Measurements from ENCODE around the gene DPF3.
"Not testable (repeated sequence)": the region's sequence is repeated elsewhere in the genome, so short reads cannot be mapped to it uniquely, and the experiment has no call there.

The DPF3 gene

DNA sequence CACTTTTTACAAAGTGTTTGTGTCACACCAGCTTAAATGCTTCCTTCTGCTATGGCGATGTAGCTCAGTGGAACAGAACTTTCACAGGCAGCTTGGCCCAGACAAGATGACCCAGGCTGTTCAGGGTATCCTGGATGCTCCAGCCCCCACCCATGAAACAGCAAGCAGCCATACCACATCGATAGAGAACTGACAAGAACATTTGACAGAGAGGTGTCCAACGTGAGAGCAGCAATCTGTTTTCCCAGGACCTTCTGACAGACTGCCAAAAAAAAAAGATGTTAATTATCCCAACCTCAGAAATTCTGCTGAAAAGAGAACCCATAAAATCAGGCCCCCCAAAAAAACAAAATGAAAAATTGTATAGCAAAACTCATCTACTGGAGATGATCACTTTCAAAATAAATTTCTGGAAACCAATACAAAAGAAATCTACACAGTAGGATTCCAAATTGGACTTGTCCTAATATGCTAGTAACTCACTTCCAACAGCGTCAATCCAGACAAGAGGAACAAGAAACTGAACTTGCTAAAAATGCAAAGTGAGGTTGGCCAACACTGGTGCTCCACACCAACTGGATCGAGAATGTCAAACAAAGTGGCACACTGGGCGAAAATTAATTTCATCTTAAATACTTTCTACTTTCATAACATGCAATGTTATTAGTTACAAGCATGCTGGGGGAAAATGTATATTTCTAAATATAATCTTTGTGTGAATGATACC is 118.8 kb downstream of the DPF3 start:
- DNase-seq (ENCODE audit: low read depth in 2 of 2) = no peak

GRCh38 chr14:72774141-72774540 is 119.8 kb downstream of the DPF3 start:
- DNase-seq (ENCODE audit: low read depth in 2 of 2) = no peak

- DNase-seq (ENCODE audit: low read depth in 2 of 2) = no peak
These were observed 122.3 kb downstream of the DPF3 start for GRCh38 chr14:72771561-72771960.

GRCh38 chr14:72766296-72766695 is 127.6 kb downstream of the DPF3 start:
- no peak for DNase-seq (ENCODE audit: low read depth in 2 of 2)

- DNase-seq (ENCODE audit: low read depth in 2 of 2) = no peak
These were observed 130.0 kb downstream of the DPF3 start for GRCh38 chr14:72763892-72764291.

DNA sequence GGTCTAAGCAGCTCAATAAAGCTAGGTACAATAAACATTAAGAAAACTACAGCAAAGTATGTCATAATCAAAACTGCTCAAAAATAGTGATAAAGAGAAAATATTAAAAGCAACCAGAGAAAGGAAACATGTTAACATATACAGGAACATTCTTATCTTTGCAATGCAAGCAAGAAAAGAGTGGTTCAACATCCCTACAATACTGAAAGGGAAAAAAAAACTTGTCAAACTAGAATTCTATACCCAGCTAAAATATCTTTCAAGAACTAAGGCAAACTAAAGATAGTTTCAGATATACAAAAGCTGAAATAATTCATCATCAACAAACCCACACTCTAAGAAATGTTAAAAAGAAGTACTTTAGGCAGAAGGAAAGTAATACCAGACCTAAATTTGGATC is 134.2 kb downstream of the DPF3 start:
- no peak for DNase-seq (ENCODE audit: low read depth in 2 of 2)

GRCh38 chr14:72758993-72759392 is 134.9 kb downstream of the DPF3 start:
- no peak for DNase-seq (ENCODE audit: low read depth in 2 of 2)

DNA sequence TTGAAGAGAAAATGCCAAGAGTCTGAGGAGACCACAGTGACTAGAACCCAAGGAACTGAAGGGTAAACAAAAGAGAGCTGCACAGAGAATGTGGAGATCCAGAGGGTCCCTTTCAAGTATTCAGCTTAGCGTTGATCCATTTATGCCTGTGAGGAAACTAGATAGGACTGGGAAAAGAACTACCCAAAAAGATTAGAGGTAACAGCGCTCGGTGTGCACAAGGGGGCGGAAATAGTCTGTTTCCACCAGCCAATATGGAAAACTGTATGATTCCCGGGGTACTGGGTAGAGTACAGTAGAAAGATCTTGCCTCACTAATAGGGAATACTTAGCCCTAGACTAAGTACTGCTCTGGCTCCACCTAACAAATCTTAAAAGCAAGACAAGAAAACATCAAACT is 135.5 kb downstream of the DPF3 start:
- DNase-seq (ENCODE audit: low read depth in 2 of 2) = no peak

GRCh38 chr14:72756967-72757366 is 136.9 kb downstream of the DPF3 start:
- DNase-seq (ENCODE audit: low read depth in 2 of 2) = no peak

- no peak for DNase-seq (ENCODE audit: low read depth in 2 of 2)
These were observed 138.1 kb downstream of the DPF3 start for GRCh38 chr14:72755766-72756165.

- DNase-seq (ENCODE audit: low read depth in 2 of 2) = no peak
These were observed 139.0 kb downstream of the DPF3 start for GRCh38 chr14:72754949-72755348.

- DNase-seq (ENCODE audit: low read depth in 2 of 2) = no peak
These were observed 140.0 kb downstream of the DPF3 start for GRCh38 chr14:72753879-72754400.

GRCh38 chr14:72753044-72753710 is 140.7 kb downstream of the DPF3 start:
- DNase-seq (ENCODE audit: low read depth in 2 of 2) = no peak

DNA sequence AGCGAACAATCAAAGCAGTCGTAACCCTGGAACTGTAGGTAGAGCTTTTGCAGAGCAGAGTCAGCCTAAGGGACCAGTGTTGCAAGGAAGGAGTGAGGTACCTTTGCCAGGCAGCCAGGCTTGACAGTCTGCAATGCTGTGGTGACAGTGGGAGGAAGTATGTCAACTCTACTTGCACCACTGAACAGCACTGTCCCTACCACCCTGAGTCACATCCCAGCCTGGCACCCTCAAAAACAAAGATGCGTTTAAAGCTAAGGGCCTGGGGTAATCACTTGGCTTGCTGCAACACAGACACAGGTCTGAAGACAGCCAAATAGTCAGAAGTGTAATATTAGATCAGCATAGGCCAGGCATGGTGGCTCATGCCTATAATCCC is 141.9 kb downstream of the DPF3 start:
- no peak for DNase-seq (ENCODE audit: low read depth in 2 of 2)

DNA sequence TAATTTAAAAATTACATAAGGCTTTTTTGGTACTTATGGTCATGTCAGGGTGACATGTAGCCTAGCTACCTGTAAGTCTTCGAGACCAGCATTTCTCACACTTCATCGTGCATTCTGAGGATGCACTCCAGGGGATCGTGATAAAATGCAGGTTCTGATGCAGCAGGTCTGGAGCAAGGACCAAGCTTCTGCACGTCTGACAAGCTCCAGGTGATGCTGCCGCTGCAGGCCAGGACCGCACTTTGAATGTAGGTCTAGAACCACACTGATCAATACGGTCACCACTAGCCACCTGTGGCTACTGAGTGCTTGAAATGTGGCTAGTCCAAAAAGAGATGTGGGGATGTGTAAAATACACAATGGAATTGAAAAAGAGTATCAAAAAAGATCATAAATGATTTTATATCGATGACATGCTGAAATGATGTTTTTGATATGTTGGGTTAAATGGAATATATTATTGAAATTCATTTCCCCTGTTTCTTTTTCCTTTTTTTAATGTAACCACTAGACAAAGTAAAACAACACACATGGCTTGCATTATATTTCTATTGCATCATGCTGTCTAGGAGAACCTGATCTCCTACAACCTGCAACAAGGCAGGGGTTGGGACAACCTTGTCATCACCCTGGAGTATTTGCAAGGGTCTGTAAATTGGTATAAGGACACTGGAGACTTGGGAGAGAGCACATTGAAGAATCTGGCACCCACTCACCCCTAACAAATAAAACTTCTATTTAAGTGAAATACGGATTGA is 142.4 kb downstream of the DPF3 start:
- no peak for DNase-seq (ENCODE audit: low read depth in 2 of 2)

- not testable (repeated sequence) for DNase-seq (ENCODE audit: low read depth in 2 of 2)
These were observed 145.0 kb downstream of the DPF3 start for GRCh38 chr14:72748921-72749320.

DNA sequence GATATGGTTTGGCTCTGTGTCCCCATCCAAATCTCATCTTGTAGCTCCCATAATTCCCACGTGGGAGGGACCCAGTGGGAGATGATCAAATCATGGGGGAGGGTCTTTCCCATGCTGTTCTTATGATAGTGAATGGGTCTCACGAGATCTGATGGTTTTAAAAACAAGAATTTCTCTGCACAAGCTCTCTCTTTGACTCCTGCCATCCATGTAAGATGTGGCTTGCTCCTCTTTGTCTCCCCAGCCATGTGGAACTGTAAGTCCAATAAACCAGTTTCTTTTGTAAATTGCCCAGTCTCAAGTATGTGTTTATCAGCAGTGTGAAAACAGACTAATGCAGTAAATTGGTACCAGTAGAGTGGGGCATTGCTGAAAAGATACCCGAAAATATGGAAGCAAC is 146.2 kb downstream of the DPF3 start:
- no peak for DNase-seq (ENCODE audit: low read depth in 2 of 2)

DNA sequence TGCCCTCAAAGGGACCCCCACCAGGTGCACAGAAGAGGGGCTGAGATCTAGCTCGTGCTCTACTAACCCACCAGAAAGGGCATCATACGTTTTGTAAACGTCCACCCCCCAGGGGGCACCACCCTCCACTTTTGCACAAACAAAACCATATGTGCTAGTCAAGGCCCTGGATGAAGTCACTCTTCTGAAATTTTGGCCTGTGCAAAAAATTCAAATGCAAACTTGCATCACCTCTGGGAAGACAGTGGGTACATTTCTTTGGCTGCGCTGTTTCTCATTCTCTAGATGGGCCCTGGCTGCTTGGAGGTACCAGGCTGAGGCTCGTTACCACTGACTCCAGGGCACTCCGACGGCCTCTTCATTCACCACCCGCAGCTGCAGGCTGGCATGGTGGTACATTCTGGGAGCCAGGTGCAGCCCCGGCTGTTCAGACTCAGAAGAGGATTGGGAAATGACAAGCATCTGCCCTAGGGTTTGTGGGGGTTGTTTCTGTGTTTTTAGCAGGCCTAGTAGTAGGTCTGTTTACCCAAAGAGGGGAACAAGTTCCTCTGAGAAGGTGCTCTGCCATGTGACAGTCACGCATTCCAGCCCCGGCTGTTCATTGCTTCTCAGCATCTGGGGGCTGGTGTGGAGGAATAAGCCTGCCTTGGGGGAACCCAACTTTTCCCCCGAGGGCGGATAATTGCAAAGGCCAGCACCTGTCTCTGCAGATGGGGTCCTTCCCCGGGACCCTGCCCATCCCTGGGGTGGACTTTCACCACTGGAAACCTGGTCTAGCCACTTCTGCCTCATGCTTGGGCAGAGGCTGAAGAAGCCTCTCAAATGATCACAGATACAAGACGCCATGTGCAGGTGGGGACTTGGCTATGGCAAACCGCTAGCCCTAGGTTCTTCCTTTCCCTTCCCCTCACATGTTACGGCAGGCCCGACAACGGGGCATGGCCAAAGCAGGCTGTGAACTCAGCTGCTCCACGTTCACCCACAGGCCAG is 147.6 kb downstream of the DPF3 start:
- no peak for DNase-seq (ENCODE audit: low read depth in 2 of 2)

- no peak for DNase-seq (ENCODE audit: low read depth in 2 of 2)
These were observed 148.4 kb downstream of the DPF3 start for GRCh38 chr14:72745546-72745945.

DNA sequence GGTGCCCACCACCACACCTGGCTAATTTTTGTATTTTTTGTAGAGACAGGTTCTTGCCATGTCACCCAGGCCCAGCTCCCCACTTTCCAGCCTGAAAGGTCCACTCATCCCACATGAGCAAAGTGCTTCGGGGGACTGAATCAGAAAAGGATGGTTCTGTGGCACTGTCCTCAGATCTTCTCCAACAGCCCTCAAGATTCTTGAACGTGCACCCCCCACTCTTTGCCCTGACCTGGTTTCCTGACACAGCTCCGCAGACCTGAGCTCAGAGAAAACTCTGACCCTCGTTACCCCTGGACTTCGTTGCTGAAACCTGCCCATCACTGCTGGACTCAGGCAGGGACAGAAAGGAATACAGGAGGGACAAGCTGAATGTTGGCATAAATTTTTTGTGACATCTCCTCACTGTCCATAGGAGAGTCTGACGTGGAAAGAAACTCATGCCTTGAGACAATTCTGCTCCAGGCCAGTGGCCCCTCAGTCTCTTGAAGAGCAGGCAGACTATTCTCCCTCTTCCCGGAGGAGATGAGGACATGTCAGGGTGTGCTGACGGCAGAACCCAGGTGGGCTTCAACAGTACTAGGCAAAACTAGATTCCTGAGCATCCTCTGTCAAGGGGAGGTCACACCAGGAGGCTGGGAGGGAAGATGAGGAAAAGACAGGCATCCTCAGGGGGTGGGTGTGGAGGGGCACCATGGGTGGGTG is 149.3 kb downstream of the DPF3 start:
- no peak for DNase-seq (ENCODE audit: low read depth in 2 of 2)

GRCh38 chr14:72743626-72744025 is 150.3 kb downstream of the DPF3 start:
- DNase-seq (ENCODE audit: low read depth in 2 of 2) = no peak

All from stimulated activated CD4-positive, alpha-beta T cell treated with anti-CD3 and anti-CD28 coated beads, Interleukin-15, amount 100 ng/mL, for 48 hours (primary cell).